Vagina (tissue), 2 donors: ENCODE measurements around the gene SEPTIN5. TPM values are rescaled to one million over a fixed set of nuclear protein-coding genes. Genes with fewer than 3 reads are reported as not detected.

Source experiments
- DNase-seq, 2 donors: peaks; one replicate each; pipeline ENCODE4 v3.0.0-alpha.2; 2017; ENCODE audit errors: extremely low spot score in 2 of 2
- H3K27ac ChIP-seq: fragments of 200-600 bp; sonication (generic); one replicate; pipeline ENCODE4 v1.5.1; 2019
- H3K27me3 ChIP-seq: fragments of 200-600 bp; sonication (generic); one replicate; pipeline ENCODE4 v1.5.1; 2019
- H3K36me3 ChIP-seq, 2 donors: fragments of 200-600 bp; sonication (generic); one replicate each; pipeline ENCODE4 v1.5.1; 2017 to 2019
- H3K4me1 ChIP-seq: fragments of 200-600 bp; sonication (generic); one replicate; pipeline ENCODE4 v1.5.1; 2019
- H3K4me3 ChIP-seq, 2 donors: fragments of 200-600 bp; sonication (generic); 1 replicate in 1 of 2; 2 replicates in 1 of 2; pipeline ENCODE4 v1.5.1; 2016 to 2019
- H3K9me3 ChIP-seq: fragments of 200-600 bp; sonication (generic); one replicate; pipeline ENCODE4 v1.5.1; 2019
- CTCF ChIP-seq, 3 experiments: fragments of 450-650 bp in 2 of 3; fragments of 200-600 bp in 1 of 3; sonication (generic) in 1 of 3; IDR thresholded peaks; one replicate each; pipeline ENCODE4 v1.5.1; 2017 to 2019; ENCODE audit warnings: antibody characterized with exemption in 3 of 3, mild to moderate bottlenecking in 2 of 3, moderate library complexity in 2 of 3
- POLR2A ChIP-seq, 2 donors: fragments of 450-650 bp; IDR thresholded peaks; one replicate each; pipeline ENCODE4 v1.6.1; 2017; ENCODE audit warnings: antibody characterized with exemption in 2 of 2, mild to moderate bottlenecking in 2 of 2, moderate library complexity in 2 of 2
- POLR2AphosphoS5 ChIP-seq, 2 donors: sonication (generic); formaldehyde crosslinking; IDR thresholded peaks; one replicate each; pipeline ENCODE4 v1.9.0; 2017; ENCODE audit warnings: antibody characterized with exemption in 2 of 2, mild to moderate bottlenecking in 2 of 2, low read depth in 1 of 2; ENCODE audit not compliant: insufficient read depth in 1 of 2
- intact Hi-C: fragments of 100-400 bp; cut with DNase I; formaldehyde crosslinking; loops from one replicate; pipeline ENCODE4 v1.15.1; 2023
- total RNA-seq: library from RNA; depleted of rRNA; stranded (reverse); fragments of >200 nt; gene quantifications from one replicate; pipeline ENCODE4 v1.2.3, GENCODE V29; 2016

The SEPTIN5 gene
- total RNA-seq, 1 donor from 2014 or later: 67.3 TPM

DNA sequence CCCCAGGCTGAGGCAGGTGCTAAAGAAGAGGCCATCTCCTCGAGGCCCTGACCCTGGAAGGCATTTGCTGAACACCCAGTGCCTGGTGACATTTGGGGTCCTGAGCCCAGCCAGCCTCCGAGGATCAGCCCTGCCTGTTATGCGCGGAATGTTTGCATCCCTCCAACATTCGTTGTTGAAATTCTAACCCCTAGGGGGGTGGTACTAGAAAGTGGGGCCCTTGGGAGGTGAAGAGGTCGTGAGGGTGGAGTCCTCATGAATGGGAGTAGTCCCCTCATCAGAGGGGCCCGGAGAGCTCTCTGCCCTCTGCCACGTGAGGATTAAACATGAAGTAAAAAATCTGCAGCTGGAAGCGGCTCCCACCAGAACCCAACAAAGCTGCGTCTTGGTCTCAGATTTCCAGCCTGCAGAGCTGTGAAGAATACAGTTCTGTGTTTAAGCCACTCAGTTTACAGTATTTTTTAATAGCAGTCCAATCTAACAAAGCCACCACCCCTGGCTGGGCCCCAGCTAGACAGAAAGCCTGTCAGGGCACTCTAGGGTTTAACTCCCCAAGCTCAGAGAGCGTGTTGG is 35.3 kb upstream of the SEPTIN5 start:
- DNase-seq: no peak
- Histone ChIP-seq H3K4me3 (no peak overlapping the region), H3K36me3 (no peaks in the 10 kb centered on the region), H3K27ac (peak overlapping the region; percentile 16), H3K27me3 (no peaks in the 10 kb centered on the region), H3K4me1 (no peaks in the 10 kb centered on the region), H3K9me3 (no peaks in the 10 kb centered on the region)
- TF ChIP-seq POLR2AphosphoS5 (IDR thresholded peaks at IDR 0.05; ENCODE audit: insufficient read depth in 1 of 2, low read depth in 1 of 2): no peak
- intact Hi-C loops: no loop called here

DNA sequence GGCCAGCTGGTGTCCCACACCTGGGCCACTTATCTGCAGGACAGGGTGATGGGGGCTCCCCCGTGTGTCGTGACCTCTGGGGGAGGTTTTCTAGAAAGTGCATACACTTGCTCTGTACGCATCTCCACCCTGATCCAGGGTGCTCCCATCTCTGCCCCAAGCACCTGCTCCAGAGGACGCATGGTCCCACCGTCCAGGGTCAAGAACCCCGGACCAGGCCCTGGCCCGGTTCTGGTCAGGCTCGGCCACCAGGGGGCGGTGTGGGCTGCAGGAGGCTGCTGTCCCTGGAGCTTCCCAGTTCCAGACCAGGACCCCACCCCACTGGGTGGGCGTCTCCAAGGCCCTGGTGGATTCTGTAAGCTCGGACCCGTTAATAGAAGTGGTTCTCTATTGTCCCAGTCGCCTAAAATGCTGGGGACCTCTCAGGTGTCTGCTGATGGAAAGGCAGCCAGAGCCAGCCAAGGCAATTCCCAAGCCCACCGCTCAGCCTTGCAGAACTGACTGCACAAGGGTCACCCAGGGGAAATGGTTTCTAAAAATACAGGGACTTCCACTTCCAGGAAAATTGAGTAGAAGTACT is 34.7 kb upstream of the SEPTIN5 start:
- Histone ChIP-seq H3K9me3 (no peaks in the 10 kb centered on the region), H3K27me3 (no peaks in the 10 kb centered on the region), H3K36me3 (no peaks in the 10 kb centered on the region), H3K27ac (peak overlapping the region; percentile 16), H3K4me1 (no peaks in the 10 kb centered on the region), H3K4me3 (no peak overlapping the region)
- intact Hi-C loops: loop anchor here (5.0 kb wide), 1 partner anchor 38 kb away; no protein-coding TSS in a partner anchor
- no peak for DNase-seq
- TF ChIP-seq CTCF (IDR thresholded peaks at IDR 0.05): peak; percentile 72 to 93 (median 86)
- TF ChIP-seq POLR2AphosphoS5 (IDR thresholded peaks at IDR 0.05; ENCODE audit: insufficient read depth in 1 of 2, low read depth in 1 of 2): peak in 1 of 2 donors; percentile 21
- no peak for TF ChIP-seq POLR2A (IDR thresholded peaks at IDR 0.05)

DNA sequence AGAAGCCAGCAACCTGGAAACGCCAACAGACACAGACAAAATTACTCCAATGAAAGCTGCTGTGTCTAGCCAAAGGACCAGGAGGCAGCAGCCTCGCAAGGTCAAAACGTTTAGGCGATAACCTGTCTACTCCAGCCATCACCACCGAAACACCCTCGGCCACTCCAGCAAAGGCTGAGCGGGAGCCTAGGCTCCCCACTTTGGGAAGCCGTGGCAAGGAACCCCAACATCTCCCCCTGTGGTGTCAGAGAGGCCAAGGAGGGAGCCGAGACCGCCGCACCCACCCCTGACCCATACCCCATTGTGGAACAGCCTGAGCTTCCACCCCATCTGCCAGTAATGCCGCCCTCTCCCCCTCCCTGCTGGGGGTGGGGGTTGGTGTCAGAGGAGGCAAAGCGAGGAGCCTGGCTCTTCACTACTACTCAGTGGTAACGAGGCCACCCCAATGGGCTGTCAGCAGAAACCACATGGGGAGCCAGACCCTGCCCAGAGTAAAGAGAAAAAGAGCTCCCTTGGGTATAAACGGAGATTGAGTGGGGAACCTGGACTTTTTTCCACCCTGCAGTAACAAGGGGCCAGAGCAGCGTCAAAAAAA is 33.9 kb upstream of the SEPTIN5 start:
- no peak for TF ChIP-seq CTCF (IDR thresholded peaks at IDR 0.05)
- no peak for TF ChIP-seq POLR2AphosphoS5 (IDR thresholded peaks at IDR 0.05; ENCODE audit: insufficient read depth in 1 of 2, low read depth in 1 of 2)
- TF ChIP-seq POLR2A (IDR thresholded peaks at IDR 0.05): no peak
- DNase-seq: no peak
- no peaks in the 10 kb centered on the region for H3K9me3 ChIP-seq
- intact Hi-C loops: loop anchor here (5.0 kb wide), 1 partner anchor 37 kb away; no protein-coding TSS in a partner anchor
- H3K4me3 ChIP-seq: no peak overlapping the region
- H3K4me1 ChIP-seq: no peaks in the 10 kb centered on the region
- H3K36me3 ChIP-seq: no peaks in the 10 kb centered on the region
- H3K27me3 ChIP-seq: no peaks in the 10 kb centered on the region
- H3K27ac ChIP-seq: no peak overlapping the region

DNA sequence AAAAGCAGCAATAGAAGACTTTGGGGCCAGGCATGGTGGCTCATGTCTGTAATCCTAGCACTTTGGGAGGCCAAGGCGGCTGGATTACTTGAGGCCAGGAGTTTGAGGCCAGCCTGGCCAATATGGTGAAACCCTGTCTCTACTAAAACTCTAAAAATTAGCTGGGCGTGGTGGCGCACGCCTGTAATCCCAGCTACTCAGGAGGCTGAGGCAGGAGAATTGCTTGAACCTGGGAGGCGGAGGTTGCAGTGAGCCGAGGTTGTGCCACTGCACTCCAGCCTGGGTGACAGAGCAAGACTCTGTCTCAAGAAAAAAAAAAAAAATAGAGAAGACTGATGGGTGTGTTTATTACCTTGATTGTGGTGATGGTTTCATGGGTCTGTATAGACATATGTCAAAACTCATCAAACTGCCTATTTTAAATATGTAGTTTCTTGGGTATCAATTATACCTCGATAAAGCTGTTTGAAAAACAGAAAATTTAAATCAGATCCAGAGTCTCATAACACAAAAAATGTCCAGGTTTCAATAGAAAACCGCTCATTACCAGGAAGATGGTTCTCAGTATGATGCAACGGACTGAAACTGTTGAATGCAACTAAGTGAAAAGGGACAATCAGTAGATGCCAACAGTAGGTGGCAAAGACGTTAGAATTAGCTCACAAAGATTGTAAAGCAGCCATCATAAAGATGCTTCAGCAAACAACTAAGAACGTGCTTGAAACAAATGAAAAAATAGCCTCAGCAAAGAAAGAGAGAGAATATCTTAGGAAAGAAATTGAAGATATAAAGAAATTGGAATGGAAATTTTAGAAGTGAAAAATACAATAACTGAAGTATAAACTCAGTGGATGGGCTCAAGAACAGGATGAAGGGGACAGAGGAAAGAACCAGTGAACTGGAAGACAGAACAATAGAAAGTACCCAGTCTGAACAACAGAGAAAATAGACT is 33.1 kb upstream of the SEPTIN5 start:
- Histone ChIP-seq H3K27me3 (no peaks in the 10 kb centered on the region), H3K4me3 (no peak overlapping the region), H3K36me3 (no peaks in the 10 kb centered on the region), H3K27ac (no peak overlapping the region), H3K4me1 (no peaks in the 10 kb centered on the region), H3K9me3 (no peaks in the 10 kb centered on the region)
- intact Hi-C loops: loop anchor here (5.0 kb wide), 1 partner anchor 36 kb away; no protein-coding TSS in a partner anchor
- TF ChIP-seq POLR2A (IDR thresholded peaks at IDR 0.05) (no peak), CTCF (IDR thresholded peaks at IDR 0.05) (no peak), POLR2AphosphoS5 (IDR thresholded peaks at IDR 0.05; ENCODE audit: insufficient read depth in 1 of 2, low read depth in 1 of 2) (no peak)
- no peak for DNase-seq

DNA sequence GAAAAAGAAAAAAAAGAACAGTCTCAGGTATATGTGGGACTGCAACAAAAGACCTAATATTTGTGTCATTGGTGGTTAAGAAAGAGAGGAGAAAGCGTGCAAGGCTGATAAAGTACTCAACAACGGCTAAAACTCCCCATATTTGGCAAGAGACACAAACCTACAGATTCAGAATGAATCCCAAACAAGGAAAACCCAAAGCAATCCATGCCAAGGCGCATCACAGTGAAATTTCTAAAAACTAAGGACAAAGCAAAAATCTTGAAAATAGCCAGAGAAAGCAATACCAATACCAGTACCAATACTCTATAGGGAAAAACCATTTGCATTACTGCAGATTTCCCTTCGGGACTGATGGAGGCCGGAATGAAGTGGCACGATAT is 32.4 kb upstream of the SEPTIN5 start:
- H3K9me3 ChIP-seq: no peaks in the 10 kb centered on the region
- TF ChIP-seq POLR2A (IDR thresholded peaks at IDR 0.05) (no peak), CTCF (IDR thresholded peaks at IDR 0.05) (no peak), POLR2AphosphoS5 (IDR thresholded peaks at IDR 0.05; ENCODE audit: insufficient read depth in 1 of 2, low read depth in 1 of 2) (no peak)
- H3K4me3 ChIP-seq: no peak overlapping the region
- no peak overlapping the region for H3K27ac ChIP-seq
- no peaks in the 10 kb centered on the region for H3K36me3 ChIP-seq
- intact Hi-C loops: loop anchor here (5.0 kb wide), 1 partner anchor 35 kb away; no protein-coding TSS in a partner anchor
- H3K27me3 ChIP-seq: no peaks in the 10 kb centered on the region
- no peaks in the 10 kb centered on the region for H3K4me1 ChIP-seq
- DNase-seq: no peak
